Measurements from ENCODE around the gene PRSS12.

PRSS12 gene

GRCh38 chr4:118287711-118288451, 64.9 kb downstream of the PRSS12 start:
- no peaks in the 10 kb centered on the region for H3K36me3 ChIP-seq (ENCODE audit: control insufficient read depth, insufficient read depth, low read length)
- H3K4me3 ChIP-seq (ENCODE audit: low read length) = no peak overlapping the region
- no peak for DNase-seq (ENCODE audit: low read depth, low spot score)
- H3K27me3 ChIP-seq (ENCODE audit: control insufficient read depth, insufficient read depth, low read length) = no peaks in the 10 kb centered on the region
- no peaks in the 10 kb centered on the region for H3K9me3 ChIP-seq (ENCODE audit: control insufficient read depth, insufficient read depth, low read length)
- H3K4me1 ChIP-seq (ENCODE audit: control insufficient read depth, insufficient read depth, low read length) = no peaks in the 10 kb centered on the region
- no CpG with 5 or more reads among the region's 2 CpGs for WGBS (ENCODE audit: insufficient coverage, insufficient read length)
- H3K27ac ChIP-seq (ENCODE audit: low read length) = no peak overlapping the region

- no peak for DNase-seq (ENCODE audit: low read depth, low spot score)
- Histone ChIP-seq H3K9me3 (ENCODE audit: control insufficient read depth, insufficient read depth, low read length) (no peaks in the 10 kb centered on the region), H3K27ac (ENCODE audit: low read length) (no peak overlapping the region), H3K36me3 (ENCODE audit: control insufficient read depth, insufficient read depth, low read length) (no peaks in the 10 kb centered on the region), H3K27me3 (ENCODE audit: control insufficient read depth, insufficient read depth, low read length) (no peaks in the 10 kb centered on the region), H3K4me3 (ENCODE audit: low read length) (no peak overlapping the region), H3K4me1 (ENCODE audit: control insufficient read depth, insufficient read depth, low read length) (no peaks in the 10 kb centered on the region)
- no CpG with 5 or more reads among the region's 3 CpGs for WGBS (ENCODE audit: insufficient coverage, insufficient read length)
These were observed 66.1 kb downstream of the PRSS12 start for GRCh38 chr4:118286685-118287084.

GRCh38 chr4:118285931-118286330, 66.9 kb downstream of the PRSS12 start:
- WGBS (ENCODE audit: insufficient coverage, insufficient read length) = no CpG with 5 or more reads among the region's 4 CpGs

GRCh38 chr4:118284169-118284568, 68.6 kb downstream of the PRSS12 start:
- H3K4me3 ChIP-seq (ENCODE audit: low read length) = no peak overlapping the region
- no CpG with 5 or more reads among the region's 3 CpGs for WGBS (ENCODE audit: insufficient coverage, insufficient read length)
- H3K36me3 ChIP-seq (ENCODE audit: control insufficient read depth, insufficient read depth, low read length) = peaks cover 3% of the 10 kb centered on the region; the same call in 1 of the 2 replicates
- no peaks in the 10 kb centered on the region for H3K9me3 ChIP-seq (ENCODE audit: control insufficient read depth, insufficient read depth, low read length)
- no peaks in the 10 kb centered on the region for H3K4me1 ChIP-seq (ENCODE audit: control insufficient read depth, insufficient read depth, low read length)
- H3K27ac ChIP-seq (ENCODE audit: low read length) = no peak overlapping the region
- no peaks in the 10 kb centered on the region for H3K27me3 ChIP-seq (ENCODE audit: control insufficient read depth, insufficient read depth, low read length)
- DNase-seq (ENCODE audit: low read depth, low spot score) = no peak

More at GRCh38 chr4:118285931-118286330, 66.9 kb downstream of the PRSS12 start:
- no peak for DNase-seq (ENCODE audit: low read depth, low spot score)
- no peaks in the 10 kb centered on the region for H3K27me3 ChIP-seq (ENCODE audit: control insufficient read depth, insufficient read depth, low read length)
- H3K4me3 ChIP-seq (ENCODE audit: low read length) = no peak overlapping the region
- H3K36me3 ChIP-seq (ENCODE audit: control insufficient read depth, insufficient read depth, low read length) = no peaks in the 10 kb centered on the region; the same call in 1 of the 2 replicates
- no peak overlapping the region for H3K27ac ChIP-seq (ENCODE audit: low read length)
- no peaks in the 10 kb centered on the region for H3K9me3 ChIP-seq (ENCODE audit: control insufficient read depth, insufficient read depth, low read length)
- no peaks in the 10 kb centered on the region for H3K4me1 ChIP-seq (ENCODE audit: control insufficient read depth, insufficient read depth, low read length)

GRCh38 chr4:118282692-118283091, 70.1 kb downstream of the PRSS12 start:
- no peak overlapping the region for H3K27ac ChIP-seq (ENCODE audit: low read length)
- H3K9me3 ChIP-seq (ENCODE audit: control insufficient read depth, insufficient read depth, low read length) = no peaks in the 10 kb centered on the region
- no peaks in the 10 kb centered on the region for H3K27me3 ChIP-seq (ENCODE audit: control insufficient read depth, insufficient read depth, low read length)
- DNase-seq (ENCODE audit: low read depth, low spot score) = no peak
- H3K36me3 ChIP-seq (ENCODE audit: control insufficient read depth, insufficient read depth, low read length) = peaks cover 3% of the 10 kb centered on the region; the same call in 1 of the 2 replicates
- no peak overlapping the region for H3K4me3 ChIP-seq (ENCODE audit: low read length)
- H3K4me1 ChIP-seq (ENCODE audit: control insufficient read depth, insufficient read depth, low read length) = no peaks in the 10 kb centered on the region
- no CpG with 5 or more reads among the region's 4 CpGs for WGBS (ENCODE audit: insufficient coverage, insufficient read length)

GRCh38 chr4:118281611-118282442, 71.0 kb downstream of the PRSS12 start:
- H3K4me3 ChIP-seq (ENCODE audit: low read length) = no peak overlapping the region
- no peaks in the 10 kb centered on the region for H3K27me3 ChIP-seq (ENCODE audit: control insufficient read depth, insufficient read depth, low read length)
- H3K27ac ChIP-seq (ENCODE audit: low read length) = no peak overlapping the region
- peaks cover 3% of the 10 kb centered on the region; the same call in 1 of the 2 replicates for H3K36me3 ChIP-seq (ENCODE audit: control insufficient read depth, insufficient read depth, low read length)
- H3K4me1 ChIP-seq (ENCODE audit: control insufficient read depth, insufficient read depth, low read length) = no peaks in the 10 kb centered on the region
- WGBS (ENCODE audit: insufficient coverage, insufficient read length) = no CpG with 5 or more reads among the region's 9 CpGs
- no peak for DNase-seq (ENCODE audit: low read depth, low spot score)
- no peaks in the 10 kb centered on the region for H3K9me3 ChIP-seq (ENCODE audit: control insufficient read depth, insufficient read depth, low read length)

GRCh38 chr4:118280501-118281218, 72.1 kb downstream of the PRSS12 start:
- WGBS (ENCODE audit: insufficient coverage, insufficient read length) = 100% methylated on average over 1 of the region's 2 CpGs
- no peak for DNase-seq (ENCODE audit: low read depth, low spot score)
- H3K4me1 ChIP-seq (ENCODE audit: control insufficient read depth, insufficient read depth, low read length) = no peaks in the 10 kb centered on the region
- no peaks in the 10 kb centered on the region for H3K27me3 ChIP-seq (ENCODE audit: control insufficient read depth, insufficient read depth, low read length)
- H3K4me3 ChIP-seq (ENCODE audit: low read length) = no peak overlapping the region
- H3K27ac ChIP-seq (ENCODE audit: low read length) = no peak overlapping the region
- no peaks in the 10 kb centered on the region for H3K9me3 ChIP-seq (ENCODE audit: control insufficient read depth, insufficient read depth, low read length)
- peaks cover 3% of the 10 kb centered on the region; the same call in 1 of the 2 replicates for H3K36me3 ChIP-seq (ENCODE audit: control insufficient read depth, insufficient read depth, low read length)

GRCh38 chr4:118279920-118280432, 72.8 kb downstream of the PRSS12 start:
- no peak for DNase-seq (ENCODE audit: low read depth, low spot score)
- peak overlapping the region; percentile 75; the same call in 1 of the 2 replicates for H3K4me3 ChIP-seq (ENCODE audit: low read length)
- H3K36me3 ChIP-seq (ENCODE audit: control insufficient read depth, insufficient read depth, low read length) = peaks cover 3% of the 10 kb centered on the region; the same call in 1 of the 2 replicates
- no peaks in the 10 kb centered on the region for H3K4me1 ChIP-seq (ENCODE audit: control insufficient read depth, insufficient read depth, low read length)
- no peaks in the 10 kb centered on the region for H3K27me3 ChIP-seq (ENCODE audit: control insufficient read depth, insufficient read depth, low read length)
- H3K27ac ChIP-seq (ENCODE audit: low read length) = no peak overlapping the region
- no peaks in the 10 kb centered on the region for H3K9me3 ChIP-seq (ENCODE audit: control insufficient read depth, insufficient read depth, low read length)
- WGBS (ENCODE audit: insufficient coverage, insufficient read length) = no CpG with 5 or more reads among the region's 2 CpGs

GRCh38 chr4:118279328-118279727, 73.5 kb downstream of the PRSS12 start:
- H3K27ac ChIP-seq (ENCODE audit: low read length) = no peak overlapping the region
- peaks cover 3% of the 10 kb centered on the region; the same call in 1 of the 2 replicates for H3K36me3 ChIP-seq (ENCODE audit: control insufficient read depth, insufficient read depth, low read length)
- no peaks in the 10 kb centered on the region for H3K4me1 ChIP-seq (ENCODE audit: control insufficient read depth, insufficient read depth, low read length)
- no peaks in the 10 kb centered on the region for H3K9me3 ChIP-seq (ENCODE audit: control insufficient read depth, insufficient read depth, low read length)
- WGBS (ENCODE audit: insufficient coverage, insufficient read length) = no CpG with 5 or more reads among the region's 13 CpGs
- no peaks in the 10 kb centered on the region for H3K27me3 ChIP-seq (ENCODE audit: control insufficient read depth, insufficient read depth, low read length)
- DNase-seq (ENCODE audit: low read depth, low spot score) = no peak
- peak overlapping the region; percentile 75; the same call in 1 of the 2 replicates for H3K4me3 ChIP-seq (ENCODE audit: low read length)

All from iPS DF 6.9 (cell line).